ENCODE data around the gene NCS1.

Gene NCS1

DNA sequence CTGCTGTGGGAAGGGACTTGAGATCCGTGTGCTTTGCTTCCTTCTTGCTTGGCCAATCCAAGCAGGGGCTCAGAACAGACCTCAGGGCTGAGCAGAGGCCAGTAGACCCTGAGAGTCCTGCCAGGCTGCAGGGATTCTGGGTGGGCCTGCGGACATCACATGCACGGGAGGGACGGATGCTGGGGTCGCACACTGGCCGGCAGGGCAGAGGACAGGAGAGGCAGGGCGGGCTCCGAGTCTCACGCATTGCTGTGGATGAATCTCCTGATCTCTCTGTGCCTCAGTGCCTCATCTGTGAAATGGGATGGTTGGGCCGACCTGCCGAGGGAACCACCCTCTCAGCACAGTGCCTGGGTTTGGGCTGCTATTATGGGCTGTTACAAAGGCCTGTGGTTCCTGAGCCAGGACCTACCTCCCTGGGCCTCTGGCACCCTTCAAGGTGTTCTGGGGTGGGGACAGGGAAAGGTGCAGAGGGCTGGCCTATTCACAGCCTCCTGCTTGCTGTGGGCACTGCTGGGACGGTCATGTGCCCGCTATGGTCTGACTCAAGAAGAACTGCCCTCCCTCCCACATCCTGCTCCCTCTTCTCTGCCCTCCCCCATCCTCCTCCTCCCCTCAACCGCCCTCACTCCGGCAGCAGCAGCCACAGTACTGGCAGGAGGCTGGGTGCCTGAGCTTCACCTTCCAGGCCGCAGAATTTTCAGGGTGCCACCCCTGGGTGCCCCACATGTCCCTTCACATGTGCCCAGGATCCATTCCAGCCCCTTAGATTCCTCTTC, 43.3 kb downstream of the NCS1 start:
- DNase-seq = no peak

- no peak for DNase-seq
Observed at GRCh38 chr9:130217838-130218237, 45.6 kb downstream of the NCS1 start.

DNA sequence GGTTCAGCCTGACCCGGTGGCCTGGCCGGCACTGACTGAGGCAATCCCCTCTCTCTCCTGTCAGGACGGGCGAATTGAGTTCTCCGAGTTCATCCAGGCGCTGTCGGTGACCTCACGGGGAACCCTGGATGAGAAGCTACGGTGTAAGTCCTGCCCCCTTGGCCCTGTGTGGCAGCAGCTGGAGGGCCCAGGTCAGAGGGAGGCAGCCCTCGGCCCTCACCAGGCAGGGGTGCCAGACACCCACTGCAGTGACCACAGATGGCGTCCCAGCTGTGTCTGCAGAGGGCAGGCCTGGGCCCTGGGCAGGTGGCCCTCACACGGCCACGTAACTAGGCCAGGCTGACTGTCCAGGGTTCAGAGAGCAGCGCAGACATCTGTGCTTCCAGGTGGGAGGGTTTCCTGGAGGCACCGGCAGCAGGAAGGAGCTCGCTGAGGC, 47.5 kb downstream of the NCS1 start:
- no peak for DNase-seq

DNA sequence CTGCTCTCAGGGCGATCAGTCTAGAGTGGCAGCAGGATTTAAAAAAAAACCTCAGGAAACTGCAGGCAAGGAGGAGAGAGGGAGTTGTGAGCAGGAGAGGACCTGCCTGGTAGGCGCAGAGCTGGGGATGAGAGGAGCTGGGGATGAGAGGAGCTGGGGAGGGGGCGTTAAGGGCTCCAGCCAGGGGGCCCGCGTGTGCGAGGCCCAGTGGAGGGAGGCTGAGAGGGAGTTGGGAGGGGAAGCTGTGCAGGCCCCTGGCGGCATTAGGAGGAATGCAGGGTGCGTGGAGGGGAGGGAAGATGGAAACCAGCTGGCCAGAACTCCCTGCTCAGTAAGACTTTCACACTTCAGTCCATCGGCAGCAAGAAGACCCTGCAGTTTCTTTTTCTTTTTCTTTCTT, 48.1 kb downstream of the NCS1 start:
- no peak for DNase-seq

GRCh38 chr9:130222833-130223232, 50.6 kb downstream of the NCS1 start:
- no peak for DNase-seq

- no peak for DNase-seq
Observed at GRCh38 chr9:130225071-130225470, 52.9 kb downstream of the NCS1 start.

- no peak for DNase-seq
Observed at GRCh38 chr9:130225586-130225985, 53.4 kb downstream of the NCS1 start.

DNA sequence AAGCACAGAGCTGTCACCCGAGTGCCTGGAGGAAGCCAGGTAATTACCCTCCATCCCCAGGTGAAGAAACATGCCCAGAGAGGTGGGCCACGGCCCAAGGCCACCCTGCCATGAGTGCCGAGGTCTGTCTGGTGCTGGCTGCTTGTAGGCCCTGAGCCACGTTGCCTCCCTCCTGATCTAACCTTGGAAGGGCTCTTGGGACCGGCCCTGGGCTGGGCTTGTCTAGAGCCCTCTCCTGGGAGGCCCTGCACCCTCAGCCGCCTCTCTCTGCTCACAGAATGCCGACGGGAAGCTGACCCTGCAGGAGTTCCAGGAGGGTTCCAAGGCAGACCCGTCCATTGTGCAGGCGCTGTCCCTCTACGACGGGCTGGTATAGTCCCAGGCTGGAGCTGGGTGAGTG, 53.9 kb downstream of the NCS1 start:
- no peak for DNase-seq

- DNase-seq = no peak
Observed at GRCh38 chr9:130227833-130228232, 55.6 kb downstream of the NCS1 start.

DNA sequence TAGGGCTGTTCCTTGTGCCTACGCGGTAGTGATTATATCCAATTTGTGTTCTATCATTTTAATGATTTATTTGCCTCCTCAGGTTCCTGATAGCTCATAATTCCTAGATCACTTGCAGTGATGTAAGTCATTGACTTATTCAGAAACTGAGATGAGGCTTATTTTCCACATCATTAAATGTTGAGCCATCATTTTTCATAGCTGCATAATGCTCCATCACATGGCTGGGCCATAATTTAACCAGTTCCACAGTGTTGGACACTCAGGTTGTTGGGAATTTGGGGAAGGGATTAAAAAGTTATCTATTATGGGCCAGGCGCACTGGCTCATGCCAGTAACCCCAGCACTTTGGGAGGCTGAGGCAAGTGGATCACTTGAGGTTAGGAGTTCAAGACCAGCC, 57.6 kb downstream of the NCS1 start:
- DNase-seq = no peak

DNA sequence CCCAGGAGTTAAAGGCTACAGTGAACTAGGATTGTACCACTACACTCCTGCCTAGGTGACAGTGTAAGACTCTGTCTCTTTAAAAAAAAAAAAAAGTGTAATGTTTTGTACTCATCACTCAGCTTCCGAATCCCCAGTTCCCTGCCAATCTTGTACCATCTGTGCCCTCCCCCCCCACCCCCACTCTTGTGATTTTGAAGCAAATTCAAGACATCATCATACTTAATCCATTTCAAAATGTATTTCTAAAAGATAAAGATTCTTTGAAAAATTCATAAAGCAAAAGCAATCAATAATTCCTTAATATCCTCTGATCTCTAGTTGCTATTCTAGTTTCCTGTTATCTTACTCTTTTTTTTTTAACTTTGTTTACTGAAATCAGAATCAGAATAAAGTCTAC, 58.4 kb downstream of the NCS1 start:
- DNase-seq = no peak

DNA sequence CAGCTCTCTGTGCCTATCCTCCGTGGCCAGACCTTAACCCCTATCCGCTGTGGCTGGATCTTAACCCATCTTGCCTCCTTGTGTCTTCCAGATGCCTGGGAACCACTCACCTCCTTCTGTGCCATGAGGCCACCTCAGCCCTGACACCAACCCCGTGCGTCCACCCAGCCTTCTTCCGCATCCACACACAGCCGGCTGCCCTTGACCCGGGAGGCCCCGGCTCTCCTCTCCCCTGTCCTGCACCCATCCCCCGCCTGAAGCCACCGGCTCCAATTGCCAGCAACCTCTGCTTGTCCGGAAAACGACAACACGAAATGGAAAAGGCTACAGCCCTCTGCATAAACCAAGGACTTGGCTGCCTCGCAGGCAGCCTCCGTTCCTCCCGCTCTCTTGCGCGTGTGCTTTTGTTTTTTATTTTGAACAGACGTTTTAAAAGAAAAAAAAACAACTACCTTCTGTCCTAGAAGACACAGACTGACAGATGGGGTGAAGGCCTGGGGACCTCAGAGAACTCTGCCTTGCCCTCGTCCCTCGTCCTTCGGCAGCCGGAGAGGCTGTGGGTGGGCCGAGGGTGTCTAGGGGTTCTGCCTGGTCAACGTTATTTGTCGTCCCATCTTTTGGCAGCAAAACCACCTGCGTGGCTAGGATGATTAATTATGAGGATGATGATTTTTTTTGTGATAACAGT, 60.8 kb downstream of the NCS1 start:
- no peak for DNase-seq

DNA sequence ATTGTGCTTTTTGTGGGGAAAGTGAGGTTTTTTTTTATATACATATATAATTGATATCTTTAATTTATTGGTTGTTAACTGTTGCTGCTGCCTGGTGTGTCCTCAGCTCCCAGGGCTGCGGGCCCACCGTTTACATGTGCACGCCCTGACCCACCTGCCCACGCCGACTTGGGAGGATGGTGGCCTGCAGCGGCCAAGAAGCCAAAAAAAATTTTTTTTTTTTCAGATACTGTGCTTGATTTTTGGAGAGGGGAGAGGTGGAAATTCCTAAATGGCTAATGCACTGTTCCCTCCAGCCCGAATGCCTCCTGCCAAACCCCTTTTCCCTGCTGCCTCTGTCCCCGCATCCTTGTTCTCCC, 61.4 kb downstream of the NCS1 start:
- DNase-seq = no peak

DNA sequence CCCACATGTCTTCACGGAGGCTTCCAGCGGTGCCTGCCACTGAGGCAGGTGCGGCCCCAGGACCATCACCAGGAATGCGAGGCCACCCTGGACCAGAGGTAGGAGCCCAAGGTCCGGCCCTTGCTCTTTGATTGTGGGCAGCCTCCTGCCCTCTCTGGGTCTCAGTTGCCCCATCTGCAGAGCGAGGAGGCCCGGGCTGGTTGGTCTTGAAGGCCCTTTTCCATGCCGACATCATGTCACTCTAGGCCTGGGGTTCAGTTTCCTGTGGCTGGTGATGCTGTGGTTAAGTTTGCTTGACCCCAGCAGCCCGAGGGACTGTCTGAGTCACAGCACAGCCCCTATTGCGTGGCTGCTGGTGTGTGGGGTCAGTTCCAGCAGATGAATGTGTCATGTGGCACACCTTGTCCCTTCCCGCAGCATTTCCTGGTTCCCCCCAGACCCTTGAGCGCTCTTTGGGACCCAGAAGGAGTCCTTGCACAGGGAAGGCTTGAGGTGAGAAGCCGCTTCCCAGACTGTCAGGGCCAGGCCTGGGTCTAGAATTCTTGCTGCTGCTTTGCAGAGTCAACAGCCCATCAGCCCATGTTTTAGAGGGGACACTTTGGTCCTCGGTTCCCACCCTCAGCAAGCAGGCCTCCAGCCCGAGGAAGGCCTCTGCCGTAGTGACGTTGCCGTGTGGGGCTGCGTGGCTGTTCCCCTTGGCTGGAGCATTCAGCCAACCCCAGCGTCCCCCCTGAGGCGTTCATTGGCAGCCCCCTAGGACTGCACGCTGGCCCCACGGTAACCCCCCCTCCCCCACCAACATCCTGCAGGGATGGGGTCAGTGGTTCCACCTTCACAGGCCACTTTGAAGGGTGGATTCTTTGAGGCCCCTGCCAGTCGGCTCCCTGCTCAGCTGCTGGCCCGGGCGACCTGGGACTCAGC, 62.4 kb downstream of the NCS1 start:
- no peak for DNase-seq

DNA sequence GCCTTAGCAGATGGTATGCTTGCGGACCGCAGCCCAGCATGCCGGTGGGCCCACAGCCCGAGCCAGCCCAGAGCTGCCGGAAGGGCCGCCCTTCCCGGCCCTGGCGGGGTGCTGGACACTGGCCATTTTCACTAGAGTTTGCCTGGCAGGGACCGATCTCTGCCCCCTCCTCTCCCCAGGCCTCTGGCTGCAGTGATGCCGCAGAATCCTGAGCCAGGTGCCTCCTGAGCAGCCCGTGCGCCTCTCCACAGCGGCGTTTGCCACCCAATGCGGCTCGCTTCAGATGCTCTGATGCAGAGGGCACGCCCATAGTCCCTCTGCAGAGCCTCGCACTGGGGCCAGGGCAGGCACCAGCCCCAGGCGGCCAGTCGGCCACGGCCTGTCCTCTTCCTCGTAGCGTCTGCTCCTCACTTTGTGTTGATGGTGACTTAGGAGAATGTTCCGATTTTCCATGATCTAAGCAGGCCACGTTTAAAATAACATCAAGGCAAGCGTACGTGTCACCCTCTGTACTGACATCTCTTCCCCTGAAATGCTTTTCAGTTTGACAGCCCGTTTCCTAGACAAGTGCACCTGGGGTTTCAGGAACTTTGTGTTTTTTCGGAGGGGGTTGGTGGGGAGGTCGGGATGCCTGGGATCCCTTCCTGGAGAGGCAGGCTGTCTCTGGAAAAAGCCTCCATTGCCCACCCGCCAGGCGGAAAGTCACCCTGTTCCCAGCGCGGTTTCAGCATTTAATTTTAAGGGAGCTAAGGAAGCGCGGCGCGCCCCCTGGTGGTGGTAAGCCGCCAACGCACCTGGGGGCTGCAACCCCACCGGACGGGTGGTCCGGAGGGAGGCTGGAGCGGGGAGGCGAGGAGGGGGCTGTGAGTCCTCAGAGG, 63.6 kb downstream of the NCS1 start:
- DNase-seq = peak; percentile 48

DNA sequence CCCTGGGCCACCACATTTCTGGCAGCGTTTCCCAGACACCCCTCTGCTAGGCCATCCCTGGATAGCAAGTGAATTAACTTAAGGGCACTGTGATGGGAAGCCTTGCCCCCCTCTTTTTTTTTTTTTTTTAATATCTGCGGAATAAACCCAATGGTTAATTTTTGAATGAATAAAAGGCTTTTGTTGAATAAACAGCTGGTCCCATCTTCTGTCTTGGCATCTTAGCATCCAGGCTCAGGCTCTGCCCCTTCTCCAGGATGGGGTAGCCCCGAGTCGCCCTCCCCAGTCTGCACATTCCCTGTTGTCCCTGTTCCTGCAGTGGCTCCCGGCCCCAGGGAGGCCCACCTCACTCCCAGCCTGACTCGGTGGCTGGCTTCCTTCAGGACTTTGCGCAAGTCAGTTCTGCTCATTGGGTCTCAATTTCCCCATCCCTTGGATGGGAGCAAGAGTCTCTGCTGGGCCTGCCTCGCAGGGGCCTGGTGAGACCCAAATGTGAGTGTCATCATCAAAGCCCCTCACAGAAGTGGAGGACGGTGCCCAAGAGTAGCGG, 64.3 kb downstream of the NCS1 start:
- DNase-seq = no peak

GRCh38 chr9:130237076-130237475, 64.9 kb downstream of the NCS1 start:
- DNase-seq = no peak

DNA sequence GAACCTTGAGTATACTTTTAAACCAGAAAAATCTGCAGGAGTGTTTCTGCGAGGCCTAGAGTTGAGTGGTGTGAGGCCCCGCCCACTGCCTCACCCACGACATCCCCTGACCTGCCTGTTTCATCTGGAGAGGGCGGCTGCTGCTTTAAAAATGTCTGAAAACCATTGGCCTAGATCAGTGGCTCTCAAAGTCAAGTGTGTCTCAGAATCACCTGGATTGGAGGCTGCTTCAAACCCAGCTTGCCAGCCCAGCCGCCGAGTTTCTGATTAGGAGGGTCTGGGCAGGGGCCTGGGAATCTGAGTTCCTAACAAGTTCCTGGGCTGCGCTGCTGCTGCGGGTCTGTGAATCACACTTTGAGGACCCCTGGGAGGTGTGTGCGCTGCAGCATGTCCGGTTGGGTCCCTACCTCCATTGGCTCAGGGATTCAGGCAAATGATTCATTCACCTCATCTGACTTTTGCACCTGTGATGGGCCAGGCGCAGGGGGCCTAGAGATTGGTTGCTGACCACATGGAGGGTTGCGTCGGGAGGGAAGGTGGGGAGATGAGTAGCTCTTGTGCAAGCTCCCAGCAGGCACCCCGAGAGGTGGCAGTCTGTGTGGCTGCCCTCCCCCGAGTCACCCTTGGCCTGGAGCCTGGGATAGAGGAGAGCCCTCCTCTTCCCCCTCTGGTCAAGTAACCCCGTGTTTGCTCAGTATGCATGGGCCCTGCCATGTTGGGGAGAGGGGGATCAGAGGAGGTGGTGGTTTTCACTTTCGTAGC, 65.7 kb downstream of the NCS1 start:
- DNase-seq = no peak

- no peak for DNase-seq
Observed at GRCh38 chr9:130239363-130239695, 67.1 kb downstream of the NCS1 start.

DNA sequence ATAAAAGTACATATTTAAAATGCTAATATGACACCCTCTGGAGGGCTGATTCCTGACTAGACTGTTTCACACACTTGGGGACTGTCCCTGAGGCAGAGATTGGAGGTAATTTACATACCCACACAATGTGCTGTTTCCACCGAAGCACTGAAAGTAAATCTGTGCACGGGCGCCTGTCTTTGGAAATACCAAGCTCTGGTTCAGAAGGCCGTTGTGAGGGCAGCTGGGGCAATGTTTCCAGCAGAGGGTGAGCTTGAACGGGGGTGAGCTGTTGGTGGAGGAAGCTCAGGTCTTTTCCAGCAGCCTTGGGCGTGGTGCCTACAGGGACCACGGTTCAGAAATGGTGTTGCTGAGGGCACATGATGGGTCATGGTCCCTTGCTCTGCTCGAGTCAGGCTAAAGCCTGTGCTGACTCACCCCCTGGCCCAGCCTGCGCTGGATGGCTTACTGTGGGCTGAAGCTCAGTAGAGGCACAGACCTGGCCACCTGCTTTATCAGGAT, 67.6 kb downstream of the NCS1 start:
- no peak for DNase-seq

GRCh38 chr9:130240410-130241197, 68.4 kb downstream of the NCS1 start:
- DNase-seq = peak; percentile 78

All from NCI-H1105 treated with DMSO at 0.1 percent for 48 hours (cell line).